ENCODE data around the gene RAP1GDS1.

RAP1GDS1 gene

GRCh38 chr4:98300706-98301105 is 39.5 kb downstream of the RAP1GDS1 start:
- no peak overlapping the region for H3K27ac ChIP-seq (ENCODE audit: insufficient read depth in 1 of 2, low read depth in 1 of 2, low read length in 2 of 2, poor library complexity in 1 of 2, severe bottlenecking in 2 of 2)
- H3K27me3 ChIP-seq (replicated peaks in 2 of 5; ENCODE audit: control insufficient read depth in 4 of 5, insufficient read depth in 5 of 5, low read length in 4 of 5), result no peaks in the 10 kb centered on the region
- no peak for DNase-seq
- H3K36me3 ChIP-seq (ENCODE audit: control insufficient read depth in 4 of 4, insufficient read depth in 4 of 4, low read length in 3 of 4), result peaks cover 0 to 27% (median 7%) of the 10 kb centered on the region in 4 experiments
- CTCF ChIA-PET, result no interaction called here
- H3K4me3 ChIP-seq (ENCODE audit: control insufficient read depth in 1 of 7, extremely low read depth in 1 of 7, insufficient read depth in 4 of 7, low read depth in 2 of 7, low read length in 6 of 7), result no peak overlapping the region
- no peaks in the 10 kb centered on the region for H3K4me1 ChIP-seq (ENCODE audit: control extremely low read depth in 1 of 4, control insufficient read depth in 4 of 4, insufficient read depth in 4 of 4, low read length in 3 of 4)
- H3K9me3 ChIP-seq (ENCODE audit: control extremely low read depth in 1 of 5, control insufficient read depth in 4 of 5, insufficient read depth in 2 of 5, low read depth in 1 of 5, low read length in 4 of 5), result peaks cover 1 to 16% (median 2%) of the 10 kb centered on the region in 5 experiments
- POLR2A ChIA-PET, result no interaction called here

DNA sequence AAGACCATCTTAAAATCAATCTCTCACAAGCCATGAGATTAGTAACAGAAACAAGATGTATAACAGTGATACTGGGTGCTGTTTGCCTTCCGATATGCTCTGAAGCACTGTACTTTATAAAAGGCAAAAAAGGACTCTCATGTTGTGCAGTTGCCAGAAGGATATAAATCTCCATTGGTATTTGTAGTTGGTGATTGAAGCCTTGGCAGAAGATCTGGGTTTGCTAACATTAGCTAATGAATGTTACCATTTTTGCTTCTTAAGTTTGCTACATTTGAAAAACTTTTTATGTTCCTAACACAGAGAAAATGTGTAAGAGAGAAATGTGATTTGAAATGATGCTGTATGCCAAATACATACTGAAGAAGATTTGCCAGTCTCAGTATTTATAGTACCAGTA is 44.4 kb downstream of the RAP1GDS1 start:
- no peaks in the 10 kb centered on the region for H3K4me1 ChIP-seq (ENCODE audit: control extremely low read depth in 1 of 4, control insufficient read depth in 4 of 4, insufficient read depth in 4 of 4, low read length in 3 of 4)
- POLR2A ChIA-PET, result no interaction called here
- CTCF ChIA-PET, result no interaction called here

GRCh38 chr4:98310867-98311266 is 49.7 kb downstream of the RAP1GDS1 start:
- Histone ChIP-seq H3K4me3 (ENCODE audit: control insufficient read depth in 1 of 7, extremely low read depth in 1 of 7, insufficient read depth in 4 of 7, low read depth in 2 of 7, low read length in 6 of 7) (no peak overlapping the region), H3K36me3 (ENCODE audit: control insufficient read depth in 4 of 4, insufficient read depth in 4 of 4, low read length in 3 of 4) (peaks cover 2 to 9% (median 5%) of the 10 kb centered on the region in 4 experiments), H3K4me1 (ENCODE audit: control extremely low read depth in 1 of 4, control insufficient read depth in 4 of 4, insufficient read depth in 4 of 4, low read length in 3 of 4) (no peaks in the 10 kb centered on the region), H3K27me3 (replicated peaks in 2 of 5; ENCODE audit: control insufficient read depth in 4 of 5, insufficient read depth in 5 of 5, low read length in 4 of 5) (no peaks in the 10 kb centered on the region), H3K27ac (ENCODE audit: insufficient read depth in 1 of 2, low read depth in 1 of 2, low read length in 2 of 2, poor library complexity in 1 of 2, severe bottlenecking in 2 of 2) (no peak overlapping the region), H3K9me3 (ENCODE audit: control extremely low read depth in 1 of 5, control insufficient read depth in 4 of 5, insufficient read depth in 2 of 5, low read depth in 1 of 5, low read length in 4 of 5) (peaks cover 0 to 3% (median 0%) of the 10 kb centered on the region in 5 experiments)
- CTCF ChIA-PET, result no interaction called here
- WGBS (ENCODE audit: insufficient coverage), result no CpG with 5 or more reads among the region's 2 CpGs
- DNase-seq, result no peak
- POLR2A ChIA-PET, result no interaction called here

More for the DNA sequence above, 44.4 kb downstream of the RAP1GDS1 start:
- Histone ChIP-seq H3K27ac (ENCODE audit: insufficient read depth in 1 of 2, low read depth in 1 of 2, low read length in 2 of 2, poor library complexity in 1 of 2, severe bottlenecking in 2 of 2) (no peak overlapping the region), H3K4me3 (ENCODE audit: control insufficient read depth in 1 of 7, extremely low read depth in 1 of 7, insufficient read depth in 4 of 7, low read depth in 2 of 7, low read length in 6 of 7) (no peak overlapping the region), H3K36me3 (ENCODE audit: control insufficient read depth in 4 of 4, insufficient read depth in 4 of 4, low read length in 3 of 4) (peaks cover 0 to 17% (median 2%) of the 10 kb centered on the region in 4 experiments), H3K9me3 (ENCODE audit: control extremely low read depth in 1 of 5, control insufficient read depth in 4 of 5, insufficient read depth in 2 of 5, low read depth in 1 of 5, low read length in 4 of 5) (peaks cover 0 to 16% (median 2%) of the 10 kb centered on the region in 5 experiments), H3K27me3 (replicated peaks in 2 of 5; ENCODE audit: control insufficient read depth in 4 of 5, insufficient read depth in 5 of 5, low read length in 4 of 5) (no peaks in the 10 kb centered on the region)
- no CpG with 5 or more reads among the region's 1 CpG for WGBS (ENCODE audit: insufficient coverage)
- no peak for DNase-seq

DNA sequence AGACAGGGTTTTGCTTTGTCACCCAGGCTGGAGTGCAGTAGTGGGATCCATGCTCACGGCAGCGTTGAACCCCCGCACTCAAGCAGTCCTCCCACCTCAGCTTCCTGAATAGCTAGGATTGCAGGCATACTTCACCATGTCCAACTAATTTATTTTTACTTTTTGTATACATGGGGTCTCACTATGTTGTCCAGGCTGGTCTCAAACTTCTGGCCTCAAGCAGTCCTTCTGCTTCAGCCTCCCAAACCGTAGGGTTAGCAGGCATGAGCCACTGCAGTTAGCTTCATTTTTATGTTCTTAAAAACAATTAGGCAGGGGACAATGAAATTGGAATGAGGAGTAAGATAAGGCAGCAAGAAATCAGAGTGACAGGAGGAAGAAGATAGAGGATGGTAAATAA is 50.5 kb downstream of the RAP1GDS1 start:
- Histone ChIP-seq H3K27me3 (replicated peaks in 2 of 5; ENCODE audit: control insufficient read depth in 4 of 5, insufficient read depth in 5 of 5, low read length in 4 of 5) (no peaks in the 10 kb centered on the region), H3K4me3 (ENCODE audit: control insufficient read depth in 1 of 7, extremely low read depth in 1 of 7, insufficient read depth in 4 of 7, low read depth in 2 of 7, low read length in 6 of 7) (no peak overlapping the region), H3K27ac (ENCODE audit: insufficient read depth in 1 of 2, low read depth in 1 of 2, low read length in 2 of 2, poor library complexity in 1 of 2, severe bottlenecking in 2 of 2) (no peak overlapping the region), H3K36me3 (ENCODE audit: control insufficient read depth in 4 of 4, insufficient read depth in 4 of 4, low read length in 3 of 4) (peaks cover 2 to 8% (median 6%) of the 10 kb centered on the region in 4 experiments), H3K9me3 (ENCODE audit: control extremely low read depth in 1 of 5, control insufficient read depth in 4 of 5, insufficient read depth in 2 of 5, low read depth in 1 of 5, low read length in 4 of 5) (peaks cover 0 to 3% (median 0%) of the 10 kb centered on the region in 5 experiments), H3K4me1 (ENCODE audit: control extremely low read depth in 1 of 4, control insufficient read depth in 4 of 4, insufficient read depth in 4 of 4, low read length in 3 of 4) (no peaks in the 10 kb centered on the region)
- no CpG with 5 or more reads among the region's 4 CpGs for WGBS (ENCODE audit: insufficient coverage)
- POLR2A ChIA-PET, result no interaction called here
- CTCF ChIA-PET, result no interaction called here
- DNase-seq, result no peak

- H3K27me3 ChIP-seq (replicated peaks in 2 of 5; ENCODE audit: control insufficient read depth in 4 of 5, insufficient read depth in 5 of 5, low read length in 4 of 5), result no peaks in the 10 kb centered on the region
- H3K4me3 ChIP-seq (ENCODE audit: control insufficient read depth in 1 of 7, extremely low read depth in 1 of 7, insufficient read depth in 4 of 7, low read depth in 2 of 7, low read length in 6 of 7), result no peak overlapping the region
- ChIA-PET CTCF (interaction anchor here (1.7 kb wide), 1 partner anchor 12 kb away, joined by 6 read pairs; no protein-coding TSS in a partner anchor), POLR2A (no interaction called here)
- H3K36me3 ChIP-seq (ENCODE audit: control insufficient read depth in 4 of 4, insufficient read depth in 4 of 4, low read length in 3 of 4), result peaks cover 6 to 22% (median 8%) of the 10 kb centered on the region in 4 experiments
- H3K9me3 ChIP-seq (ENCODE audit: control extremely low read depth in 1 of 5, control insufficient read depth in 4 of 5, insufficient read depth in 2 of 5, low read depth in 1 of 5, low read length in 4 of 5), result peaks cover 0 to 27% (median 4%) of the 10 kb centered on the region in 5 experiments
- no peak overlapping the region for H3K27ac ChIP-seq (ENCODE audit: insufficient read depth in 1 of 2, low read depth in 1 of 2, low read length in 2 of 2, poor library complexity in 1 of 2, severe bottlenecking in 2 of 2)
- 100% methylated on average over 1 of the region's 3 CpGs for WGBS (ENCODE audit: insufficient coverage)
- no peak for DNase-seq
- H3K4me1 ChIP-seq (ENCODE audit: control extremely low read depth in 1 of 4, control insufficient read depth in 4 of 4, insufficient read depth in 4 of 4, low read length in 3 of 4), result no peaks in the 10 kb centered on the region
Observed at GRCh38 chr4:98314791-98315565, 53.8 kb downstream of the RAP1GDS1 start.

DNA sequence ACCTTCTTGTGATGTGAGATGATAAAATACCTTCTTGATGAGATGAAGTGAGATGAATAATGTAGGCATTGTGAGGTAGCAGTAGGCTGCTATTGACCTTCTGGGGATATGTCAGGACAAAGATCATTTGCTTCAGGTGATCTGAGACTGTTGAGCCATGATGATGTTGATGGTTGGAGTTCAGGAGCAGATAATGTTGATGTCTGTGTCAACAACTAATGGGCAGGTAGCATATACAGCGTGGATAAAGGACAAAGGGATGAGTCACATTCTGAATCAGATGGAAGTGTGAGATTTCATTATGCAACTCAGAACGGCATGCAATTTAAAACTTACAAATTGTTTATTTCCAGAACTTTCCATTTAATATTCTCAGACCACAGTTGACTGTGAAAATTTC is 57.3 kb downstream of the RAP1GDS1 start:
- ChIA-PET CTCF (no interaction called here), POLR2A (no interaction called here)
- H3K36me3 ChIP-seq (ENCODE audit: control insufficient read depth in 4 of 4, insufficient read depth in 4 of 4, low read length in 3 of 4), result peaks cover 2 to 20% (median 7%) of the 10 kb centered on the region in 4 experiments
- 100% methylated on average over 1 of the region's 2 CpGs for WGBS (ENCODE audit: insufficient coverage)
- H3K27ac ChIP-seq (ENCODE audit: insufficient read depth in 1 of 2, low read depth in 1 of 2, low read length in 2 of 2, poor library complexity in 1 of 2, severe bottlenecking in 2 of 2), result no peak overlapping the region
- H3K4me3 ChIP-seq (ENCODE audit: control insufficient read depth in 1 of 7, extremely low read depth in 1 of 7, insufficient read depth in 4 of 7, low read depth in 2 of 7, low read length in 6 of 7), result no peak overlapping the region
- H3K4me1 ChIP-seq (ENCODE audit: control extremely low read depth in 1 of 4, control insufficient read depth in 4 of 4, insufficient read depth in 4 of 4, low read length in 3 of 4), result no peaks in the 10 kb centered on the region
- peaks cover 0 to 24% (median 4%) of the 10 kb centered on the region in 5 experiments for H3K9me3 ChIP-seq (ENCODE audit: control extremely low read depth in 1 of 5, control insufficient read depth in 4 of 5, insufficient read depth in 2 of 5, low read depth in 1 of 5, low read length in 4 of 5)
- no peaks in the 10 kb centered on the region for H3K27me3 ChIP-seq (replicated peaks in 2 of 5; ENCODE audit: control insufficient read depth in 4 of 5, insufficient read depth in 5 of 5, low read length in 4 of 5)
- DNase-seq, result no peak

- Histone ChIP-seq H3K9me3 (ENCODE audit: control extremely low read depth in 1 of 5, control insufficient read depth in 4 of 5, insufficient read depth in 2 of 5, low read depth in 1 of 5, low read length in 4 of 5) (peaks cover 0 to 24% (median 4%) of the 10 kb centered on the region in 5 experiments), H3K27me3 (replicated peaks in 2 of 5; ENCODE audit: control insufficient read depth in 4 of 5, insufficient read depth in 5 of 5, low read length in 4 of 5) (no peaks in the 10 kb centered on the region), H3K4me3 (ENCODE audit: control insufficient read depth in 1 of 7, extremely low read depth in 1 of 7, insufficient read depth in 4 of 7, low read depth in 2 of 7, low read length in 6 of 7) (no peak overlapping the region), H3K4me1 (ENCODE audit: control extremely low read depth in 1 of 4, control insufficient read depth in 4 of 4, insufficient read depth in 4 of 4, low read length in 3 of 4) (no peaks in the 10 kb centered on the region), H3K27ac (ENCODE audit: insufficient read depth in 1 of 2, low read depth in 1 of 2, low read length in 2 of 2, poor library complexity in 1 of 2, severe bottlenecking in 2 of 2) (no peak overlapping the region), H3K36me3 (ENCODE audit: control insufficient read depth in 4 of 4, insufficient read depth in 4 of 4, low read length in 3 of 4) (peaks cover 2 to 20% (median 7%) of the 10 kb centered on the region in 4 experiments)
- DNase-seq, result no peak
- ChIA-PET CTCF (interaction anchor here (0.7 kb wide), 1 partner anchor 26 kb away, joined by 3 read pairs; no protein-coding TSS in a partner anchor), POLR2A (no interaction called here)
- no CpG with 5 or more reads among the region's 1 CpG for WGBS (ENCODE audit: insufficient coverage)
Observed at GRCh38 chr4:98319021-98319420, 57.8 kb downstream of the RAP1GDS1 start.
